Natural killer cell (primary cell): Measurements from ENCODE around the gene KCNH1. TPM values are rescaled to one million over a fixed set of nuclear protein-coding genes. Genes with fewer than 3 reads are reported as not detected.

Experiments used
- ATAC-seq, 3 donors: fragments of 150-1000 bp in 2 of 3; fragments of 200-7000 bp in 1 of 3; cut with Tn5 transposase; 1 replicate in 1 of 3; 2 replicates in 2 of 3; pipeline ENCODE4 v1.10.0; 2021; ENCODE audit warnings: mild to moderate bottlenecking in 2 of 3, moderate library complexity in 2 of 3
- DNase-seq, 2 donors: peaks; one replicate each; pipeline versions ENCODE4 v3.0.0 to v3.0.0-alpha.2; 2013 to 2021; ENCODE audit warnings: mixed read lengths in 1 of 2
- H3K27ac ChIP-seq: one replicate; pipeline ENCODE4 v1.5.1; 2013; ENCODE audit warnings: mild to moderate bottlenecking, low read length
- H3K27me3 ChIP-seq: one replicate; pipeline ENCODE4 v1.6.1; 2013; ENCODE audit warnings: low read length; ENCODE audit not compliant: control insufficient read depth, insufficient read depth
- H3K36me3 ChIP-seq: one replicate; pipeline ENCODE4 v1.6.1; 2013; ENCODE audit warnings: low read length; ENCODE audit not compliant: control insufficient read depth, insufficient read depth
- H3K4me1 ChIP-seq: one replicate; pipeline ENCODE4 v1.6.1; 2013; ENCODE audit warnings: low read length; ENCODE audit not compliant: control insufficient read depth, insufficient read depth
- H3K4me3 ChIP-seq: one replicate; pipeline ENCODE4 v1.5.1; 2013; ENCODE audit warnings: low read length
- H3K9me3 ChIP-seq: one replicate; pipeline ENCODE4 v1.6.1; 2013; ENCODE audit warnings: low read length; ENCODE audit not compliant: control insufficient read depth, insufficient read depth
- H3K27ac Mint-ChIP-seq, 2 donors: one replicate each; pipeline ENCODE4 v1.8.0; 2022; ENCODE audit warnings: mild to moderate bottlenecking in 2 of 2, mixed read lengths in 2 of 2, moderate library complexity in 1 of 2
- H3K27me3 Mint-ChIP-seq, 2 donors: one replicate each; pipeline ENCODE4 v1.8.0; 2022; ENCODE audit warnings: low read depth in 2 of 2, mixed read lengths in 2 of 2
- H3K36me3 Mint-ChIP-seq: one replicate; pipeline ENCODE4 v1.8.0; 2022; ENCODE audit warnings: mixed read lengths
- H3K4me1 Mint-ChIP-seq, 2 donors: one replicate each; pipeline ENCODE4 v1.8.0; 2022; ENCODE audit warnings: mixed read lengths in 2 of 2
- H3K4me3 Mint-ChIP-seq: one replicate; pipeline ENCODE4 v1.8.0; 2022; ENCODE audit warnings: mild to moderate bottlenecking, moderate library complexity, mixed read lengths
- H3K9me3 Mint-ChIP-seq, 2 donors: one replicate each; pipeline ENCODE4 v1.8.0; 2022; ENCODE audit warnings: mixed read lengths in 2 of 2
- CTCF ChIP-seq: fragments of 200-600 bp; IDR thresholded peaks from one replicate; pipeline ENCODE4 v1.8.0; 2022; ENCODE audit warnings: antibody characterized with exemption
- WGBS: methylation state at CpG from one replicate; pipeline ENCODE4 v1.1.7; 2013; ENCODE audit warnings: missing lambda C conversion rate; ENCODE audit not compliant: insufficient coverage; 5-methylcytosine and 5-hydroxymethylcytosine counted together
- intact Hi-C: fragments of 100-400 bp; cut with micrococcal nuclease; formaldehyde crosslinking; loops from one replicate; pipeline ENCODE4 v1.14.2; 2022
- total RNA-seq, 4 donors: library from RNA; stranded (reverse); fragments of 120-200 nt in 1 of 4; gene quantifications; one replicate each; pipeline versions ENCODE4 v1.2.3 to v1.2.4, GENCODE V29; 2013 to 2022

KCNH1 gene
- total RNA-seq, 3 donors from 2014 or later (not counting 1 experiment from before 2014, with no cell fraction given) = not detected

GRCh38 chr1:211024901-211025300 is 109.0 kb downstream of the KCNH1 start:
- H3K9me3 ChIP-seq = no peaks in the 10 kb centered on the region
- Mint-ChIP-seq H3K36me3 (no peaks in the 10 kb centered on the region), H3K4me3 (no peak overlapping the region), H3K9me3 (peaks cover 0 to under 1% of the 10 kb centered on the region in 2 donors), H3K27ac (no peak overlapping the region), H3K4me1 (no peaks in the 10 kb centered on the region), H3K27me3 (peaks cover 7 to 14% of the 10 kb centered on the region in 2 donors)
- ATAC-seq = no peak
- H3K27me3 ChIP-seq = no peaks in the 10 kb centered on the region
- H3K36me3 ChIP-seq = no peaks in the 10 kb centered on the region
- H3K27ac ChIP-seq = no peak overlapping the region
- H3K4me1 ChIP-seq = no peaks in the 10 kb centered on the region
- no peak for TF ChIP-seq CTCF
- intact Hi-C loops = no loop called here
- 90% methylated on average over 2 of the region's 2 CpGs for WGBS
- no peak for DNase-seq
- no peak overlapping the region for H3K4me3 ChIP-seq

DNA sequence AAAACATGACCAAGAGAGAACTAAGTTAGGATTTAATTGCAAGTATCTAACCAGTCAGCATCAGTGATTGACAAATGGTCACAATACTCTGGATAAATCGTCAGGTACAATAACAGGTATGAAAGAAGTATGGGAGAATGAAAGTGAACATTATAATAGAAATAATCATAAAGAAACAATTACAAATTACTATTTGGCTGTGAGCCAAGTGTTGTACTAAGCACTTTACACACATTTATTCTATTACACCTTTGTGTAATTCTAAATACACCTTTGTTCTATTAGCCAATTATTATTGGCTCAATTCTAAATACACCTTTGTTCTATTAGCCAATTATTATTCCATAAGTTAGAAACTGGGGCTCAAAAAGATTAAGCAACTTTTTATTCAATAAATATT is 114.7 kb downstream of the KCNH1 start:
- H3K9me3 Mint-ChIP-seq = peaks cover 0 to 4% of the 10 kb centered on the region in 2 donors
- Histone ChIP-seq H3K36me3 (no peaks in the 10 kb centered on the region), H3K27me3 (peaks cover 3% of the 10 kb centered on the region), H3K4me1 (no peaks in the 10 kb centered on the region), H3K4me3 (no peak overlapping the region), H3K27ac (no peak overlapping the region), H3K9me3 (no peaks in the 10 kb centered on the region)
- H3K36me3 Mint-ChIP-seq = no peaks in the 10 kb centered on the region
- H3K4me3 Mint-ChIP-seq = no peak overlapping the region
- TF ChIP-seq CTCF = no peak
- peaks cover 7 to 8% of the 10 kb centered on the region in 2 donors for H3K27me3 Mint-ChIP-seq
- no peak overlapping the region for H3K27ac Mint-ChIP-seq
- WGBS = no CpG with 5 or more reads among the region's 1 CpG
- ATAC-seq = no peak
- no peak for DNase-seq
- intact Hi-C loops = no loop called here
- H3K4me1 Mint-ChIP-seq = no peaks in the 10 kb centered on the region

GRCh38 chr1:211018690-211019089 is 115.3 kb downstream of the KCNH1 start:
- H3K4me1 Mint-ChIP-seq = no peaks in the 10 kb centered on the region
- no peaks in the 10 kb centered on the region for H3K36me3 ChIP-seq
- no peaks in the 10 kb centered on the region for H3K4me1 ChIP-seq
- H3K27ac Mint-ChIP-seq = no peak overlapping the region
- ATAC-seq = no peak
- no peak overlapping the region for H3K27ac ChIP-seq
- no peak for DNase-seq
- H3K27me3 Mint-ChIP-seq = peaks cover 7 to 8% of the 10 kb centered on the region in 2 donors
- H3K9me3 Mint-ChIP-seq = peaks cover 0 to 4% of the 10 kb centered on the region in 2 donors
- WGBS = 90% methylated on average over 5 of the region's 5 CpGs
- H3K27me3 ChIP-seq = peaks cover 3% of the 10 kb centered on the region
- TF ChIP-seq CTCF = no peak
- H3K4me3 ChIP-seq = no peak overlapping the region
- intact Hi-C loops = no loop called here
- no peak overlapping the region for H3K4me3 Mint-ChIP-seq
- H3K36me3 Mint-ChIP-seq = no peaks in the 10 kb centered on the region
- H3K9me3 ChIP-seq = no peaks in the 10 kb centered on the region

GRCh38 chr1:211017075-211017718 is 116.8 kb downstream of the KCNH1 start:
- no peak overlapping the region for H3K4me3 Mint-ChIP-seq
- WGBS = 70% methylated on average over 6 of the region's 6 CpGs
- H3K9me3 Mint-ChIP-seq = peaks cover 0 to 4% of the 10 kb centered on the region in 2 donors
- no peaks in the 10 kb centered on the region for H3K36me3 ChIP-seq
- no peak for TF ChIP-seq CTCF
- no peaks in the 10 kb centered on the region for H3K9me3 ChIP-seq
- H3K4me1 Mint-ChIP-seq = no peaks in the 10 kb centered on the region
- ATAC-seq (no peak), DNase-seq (no peak)
- no peak overlapping the region for H3K4me3 ChIP-seq
- no peak overlapping the region for H3K27ac Mint-ChIP-seq
- no peaks in the 10 kb centered on the region for H3K4me1 ChIP-seq
- H3K36me3 Mint-ChIP-seq = no peaks in the 10 kb centered on the region
- H3K27me3 Mint-ChIP-seq = peaks cover 7 to 14% of the 10 kb centered on the region in 2 donors
- intact Hi-C loops = no loop called here
- H3K27ac ChIP-seq = no peak overlapping the region
- peaks cover 3% of the 10 kb centered on the region for H3K27me3 ChIP-seq
